ENCODE results near the gene COL28A1. TPM values are rescaled to one million over a fixed set of nuclear protein-coding genes. Genes with fewer than 3 reads are reported as not detected.

Gene COL28A1
- total and polyA plus RNA-seq, 4 donors = 0.05 to 0.50 (median 0.18) TPM

GRCh38 chr7:7536396-7537019 is 835 bp upstream of the COL28A1 start:
- no peaks in the 10 kb centered on the region for H3K27me3 ChIP-seq (ENCODE audit: control insufficient read depth in 4 of 4, insufficient read depth in 4 of 4, low read length in 3 of 4)
- H3K9me3 ChIP-seq (ENCODE audit: control insufficient read depth in 4 of 4, low read length in 3 of 4) = no peaks in the 10 kb centered on the region
- no peaks in the 10 kb centered on the region for H3K36me3 ChIP-seq (ENCODE audit: control insufficient read depth in 4 of 4, insufficient read depth in 3 of 4, low read depth in 1 of 4, low read length in 3 of 4)
- H3K4me1 ChIP-seq (ENCODE audit: control insufficient read depth in 4 of 4, insufficient read depth in 4 of 4, low read length in 3 of 4) = peaks cover 0 to 1% (median under 1%) of the 10 kb centered on the region in 4 donors
- no peak for TF ChIP-seq GABPA (IDR thresholded peaks at IDR 0.05 in 1 of 2, conservative IDR thresholded peaks at IDR 0.05 in 1 of 2)
- no peak for TF ChIP-seq JUND (IDR thresholded peaks at IDR 0.05)
- TF ChIP-seq RAD21 (IDR thresholded peaks at IDR 0.05) = no peak
- TF ChIP-seq FOXA2 (IDR thresholded peaks at IDR 0.05) = no peak
- no peak for TF ChIP-seq EGR1 (IDR thresholded peaks at IDR 0.05; ENCODE audit: low read depth in 2 of 2)
- TF ChIP-seq ZBTB33 (IDR thresholded peaks at IDR 0.05) = no peak
- no peak for TF ChIP-seq SP1 (IDR thresholded peaks at IDR 0.05)
- TF ChIP-seq TAF1 (conservative IDR thresholded peaks at IDR 0.05) = no peak
- TF ChIP-seq MAX (IDR thresholded peaks at IDR 0.05) = no peak
- no peak for TF ChIP-seq REST (IDR thresholded peaks at IDR 0.05)
- TF ChIP-seq HNF4G (IDR thresholded peaks at IDR 0.05) = no peak
- no peak for TF ChIP-seq ATF3 (IDR thresholded peaks at IDR 0.05)
- no peak for TF ChIP-seq RXRA (IDR thresholded peaks at IDR 0.05)
- no peak for TF ChIP-seq HNF4A (conservative IDR thresholded peaks at IDR 0.05)
- TF ChIP-seq CTCF (IDR thresholded peaks at IDR 0.05; ENCODE audit: low read depth, low read length, missing input control) = no peak
- no peak for TF ChIP-seq NR2F2 (IDR thresholded peaks at IDR 0.05)
- no peak for TF ChIP-seq YY1 (IDR thresholded peaks at IDR 0.05)
- H3K4me3 ChIP-seq (ENCODE audit: low read depth in 1 of 3, low read length in 3 of 3) = no peak overlapping the region
- no peak overlapping the region for H3K27ac ChIP-seq (ENCODE audit: low read depth in 1 of 2, low read length in 2 of 2)
- no peak for DNase-seq (ENCODE audit: low spot score)
- WGBS = 86% methylated on average over 5 of the region's 5 CpGs
- H3K9ac ChIP-seq (ENCODE audit: low read depth in 1 of 2, low read length in 2 of 2) = no peak overlapping the region

Data from liver (tissue), 9 donors.